ENCODE results near the gene MBD2. TPM values are rescaled to one million over a fixed set of nuclear protein-coding genes. Genes with fewer than 3 reads are reported as not detected.

MBD2 gene
- total RNA-seq, 2 experiments from 2014 or later: 39.2 to 176 TPM

DNA sequence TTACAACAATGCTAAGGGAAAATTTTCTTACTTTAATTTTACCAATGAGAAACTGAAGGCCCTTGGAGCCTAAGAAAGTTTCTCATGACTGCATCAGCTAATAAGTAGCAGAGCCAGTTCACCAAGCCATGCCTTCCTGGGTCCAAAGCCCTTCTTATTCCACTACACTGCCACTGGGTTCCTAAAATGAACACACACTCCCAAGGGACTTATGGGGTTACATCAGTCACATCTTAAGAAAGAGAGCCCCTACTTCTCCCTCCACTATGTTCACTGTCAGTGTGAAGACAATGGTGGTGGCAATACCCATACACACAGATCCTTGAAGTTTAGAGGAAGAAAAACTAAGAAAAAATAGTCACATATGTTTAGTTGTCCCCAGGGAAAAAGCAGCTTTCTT is 20.6 kb downstream of the MBD2 start:
- peaks cover 10% of the 10 kb centered on the region; the same call in 1 of the 2 replicates for H4K20me1 ChIP-seq (ENCODE audit: insufficient read depth, low read length)
- no peak overlapping the region for H2AFZ ChIP-seq (ENCODE audit: low read length)
- H3K9me2 ChIP-seq (ENCODE audit: insufficient read depth, low read length): no peaks in the 10 kb centered on the region
- no TSS peak for BruUV-seq (replicated peaks)
- ChIA-PET CTCF (ENCODE audit: unreplicated experiment) (no interaction called here), POLR2A (interaction anchor here (0.5 to 1.1 kb wide), 5 partner anchors 10 to 53 kb away, joined by 3 to 4 read pairs (median 3); no protein-coding TSS in a partner anchor)
- TF ChIP-seq, protein P1, sequence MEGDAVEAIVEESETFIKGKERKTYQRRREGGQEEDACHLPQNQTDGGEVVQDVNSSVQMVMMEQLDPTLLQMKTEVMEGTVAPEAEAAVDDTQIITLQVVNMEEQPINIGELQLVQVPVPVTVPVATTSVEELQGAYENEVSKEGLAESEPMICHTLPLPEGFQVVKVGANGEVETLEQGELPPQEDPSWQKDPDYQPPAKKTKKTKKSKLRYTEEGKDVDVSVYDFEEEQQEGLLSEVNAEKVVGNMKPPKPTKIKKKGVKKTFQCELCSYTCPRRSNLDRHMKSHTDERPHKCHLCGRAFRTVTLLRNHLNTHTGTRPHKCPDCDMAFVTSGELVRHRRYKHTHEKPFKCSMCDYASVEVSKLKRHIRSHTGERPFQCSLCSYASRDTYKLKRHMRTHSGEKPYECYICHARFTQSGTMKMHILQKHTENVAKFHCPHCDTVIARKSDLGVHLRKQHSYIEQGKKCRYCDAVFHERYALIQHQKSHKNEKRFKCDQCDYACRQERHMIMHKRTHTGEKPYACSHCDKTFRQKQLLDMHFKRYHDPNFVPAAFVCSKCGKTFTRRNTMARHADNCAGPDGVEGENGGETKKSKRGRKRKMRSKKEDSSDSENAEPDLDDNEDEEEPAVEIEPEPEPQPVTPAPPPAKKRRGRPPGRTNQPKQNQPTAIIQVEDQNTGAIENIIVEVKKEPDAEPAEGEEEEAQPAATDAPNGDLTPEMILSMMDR (conservative IDR thresholded peaks at IDR 0.05; ENCODE audit: low read length): no peak
- no peak for TF ChIP-seq EZH2phosphoT487 (IDR thresholded peaks at IDR 0.05; ENCODE audit: borderline replicate concordance, low read depth, low read length)
- peaks cover 90% of the 10 kb centered on the region for H3K36me3 ChIP-seq (ENCODE audit: insufficient read depth, low read length)
- peak; percentile 23 for DNase-seq (ENCODE audit: low spot score)
- H3K9me3 ChIP-seq (ENCODE audit: low read length): no peaks in the 10 kb centered on the region
- H3K4me3 ChIP-seq (ENCODE audit: low read depth, low read length, poor library complexity, severe bottlenecking): no peak overlapping the region
- intact Hi-C loops (cut with micrococcal nuclease; ENCODE audit: unreplicated experiment): no loop called here
- no peak overlapping the region for H3K27ac ChIP-seq (ENCODE audit: low read depth, low read length, poor library complexity, severe bottlenecking)
- H3K4me2 ChIP-seq (ENCODE audit: low read length): 0 out of 2 replicates have a peak overlapping the region, but pooled peaks have one; percentile 15
- peaks cover 97% of the 10 kb centered on the region for H3K79me2 ChIP-seq (ENCODE audit: insufficient read depth, low read depth, low read length)
- H3K4me1 ChIP-seq (ENCODE audit: insufficient read depth, low read length, poor library complexity, severe bottlenecking): peaks cover 53% of the 10 kb centered on the region

- no peak overlapping the region for H2AFZ ChIP-seq (ENCODE audit: low read length)
- H3K27ac ChIP-seq (ENCODE audit: low read depth, low read length, poor library complexity, severe bottlenecking): no peak overlapping the region
- peaks cover 97% of the 10 kb centered on the region for H3K79me2 ChIP-seq (ENCODE audit: insufficient read depth, low read depth, low read length)
- no peak overlapping the region for H3K4me3 ChIP-seq (ENCODE audit: low read depth, low read length, poor library complexity, severe bottlenecking)
- intact Hi-C loops (cut with micrococcal nuclease; ENCODE audit: unreplicated experiment): no loop called here
- H3K9me3 ChIP-seq (ENCODE audit: low read length): no peaks in the 10 kb centered on the region
- H4K20me1 ChIP-seq (ENCODE audit: insufficient read depth, low read length): peaks cover 10% of the 10 kb centered on the region; the same call in 1 of the 2 replicates
- peaks cover 42% of the 10 kb centered on the region for H3K4me1 ChIP-seq (ENCODE audit: insufficient read depth, low read length, poor library complexity, severe bottlenecking)
- CTCF ChIA-PET (ENCODE audit: unreplicated experiment): no interaction called here
- TF ChIP-seq, protein P1 (conservative IDR thresholded peaks at IDR 0.05; ENCODE audit: low read length): no peak
- TF ChIP-seq EZH2phosphoT487 (IDR thresholded peaks at IDR 0.05; ENCODE audit: borderline replicate concordance, low read depth, low read length): no peak
- POLR2A ChIA-PET: interaction anchor here (1.1 to 1.9 kb wide), 3 partner anchors 10 to 31 kb away, joined by 4 to 8 read pairs (median 5); no protein-coding TSS in a partner anchor
- DNase-seq (ENCODE audit: low spot score): no peak
- BruUV-seq (replicated peaks): no TSS peak
- no peak overlapping the region for H3K4me2 ChIP-seq (ENCODE audit: low read length)
- H3K36me3 ChIP-seq (ENCODE audit: insufficient read depth, low read length): peaks cover 92% of the 10 kb centered on the region
- H3K9me2 ChIP-seq (ENCODE audit: insufficient read depth, low read length): no peaks in the 10 kb centered on the region
Measured at GRCh38 chr18:54202851-54203250, 21.6 kb downstream of the MBD2 start.

- H3K4me2 ChIP-seq (ENCODE audit: low read length): no peak overlapping the region
- H3K4me3 ChIP-seq (ENCODE audit: low read depth, low read length, poor library complexity, severe bottlenecking): no peak overlapping the region
- intact Hi-C loops (cut with micrococcal nuclease; ENCODE audit: unreplicated experiment): no loop called here
- H3K9me3 ChIP-seq (ENCODE audit: low read length): no peaks in the 10 kb centered on the region
- no peak overlapping the region for H2AFZ ChIP-seq (ENCODE audit: low read length)
- no peaks in the 10 kb centered on the region; the same call in 1 of the 2 replicates for H3K9me2 ChIP-seq (ENCODE audit: insufficient read depth, low read length)
- BruUV-seq (replicated peaks): no TSS peak
- peaks cover 97% of the 10 kb centered on the region for H3K36me3 ChIP-seq (ENCODE audit: insufficient read depth, low read length)
- DNase-seq (ENCODE audit: low spot score): no peak
- ChIA-PET CTCF (ENCODE audit: unreplicated experiment) (no interaction called here), POLR2A (interaction anchor here (0.9 kb wide), 1 partner anchor 20 kb away, joined by 3 read pairs; no protein-coding TSS in a partner anchor)
- no peak for TF ChIP-seq EZH2phosphoT487 (IDR thresholded peaks at IDR 0.05; ENCODE audit: borderline replicate concordance, low read depth, low read length)
- TF ChIP-seq, protein P1 (conservative IDR thresholded peaks at IDR 0.05; ENCODE audit: low read length): no peak
- no peak overlapping the region for H3K27ac ChIP-seq (ENCODE audit: low read depth, low read length, poor library complexity, severe bottlenecking)
- H4K20me1 ChIP-seq (ENCODE audit: insufficient read depth, low read length): peaks cover 12% of the 10 kb centered on the region; the same call in 1 of the 2 replicates
- H3K79me2 ChIP-seq (ENCODE audit: insufficient read depth, low read depth, low read length): peaks cover 97% of the 10 kb centered on the region
- no peaks in the 10 kb centered on the region for H3K4me1 ChIP-seq (ENCODE audit: insufficient read depth, low read length, poor library complexity, severe bottlenecking)
Measured at GRCh38 chr18:54197747-54198411, 26.6 kb downstream of the MBD2 start.
